Liver (tissue), 9 donors: ENCODE measurements around the gene GPX4. TPM values are rescaled to one million over a fixed set of nuclear protein-coding genes. Genes with fewer than 3 reads are reported as not detected.

Experiments used
- DNase-seq: peaks from one replicate; pipeline ENCODE4 v3.0.0-alpha.2; 2017; ENCODE audit warnings: low spot score
- H3K27ac ChIP-seq, 2 donors: one replicate each; pipeline ENCODE4 v1.7.0; 2013; ENCODE audit warnings: inconsistent platforms in 2 of 2, low read length in 2 of 2, control low read depth in 1 of 2, low read depth in 1 of 2, mild to moderate bottlenecking in 1 of 2
- H3K27me3 ChIP-seq, 4 donors: one replicate each; pipeline versions ENCODE4 v1.6.1 to v1.7.0; 2013; ENCODE audit warnings: low read length in 3 of 4, inconsistent platforms in 1 of 4, mild to moderate bottlenecking in 1 of 4, moderate library complexity in 1 of 4; ENCODE audit not compliant: control insufficient read depth in 4 of 4, insufficient read depth in 4 of 4
- H3K36me3 ChIP-seq, 4 donors: one replicate each; pipeline versions ENCODE4 v1.6.1 to v1.7.0; 2013; ENCODE audit warnings: low read length in 3 of 4, mild to moderate bottlenecking in 3 of 4, low read depth in 1 of 4, moderate library complexity in 1 of 4; ENCODE audit not compliant: control insufficient read depth in 4 of 4, insufficient read depth in 3 of 4
- H3K4me1 ChIP-seq, 4 donors: one replicate each; pipeline versions ENCODE4 v1.6.1 to v1.7.0; 2013; ENCODE audit warnings: low read length in 3 of 4, mild to moderate bottlenecking in 3 of 4, moderate library complexity in 1 of 4; ENCODE audit not compliant: control insufficient read depth in 4 of 4, insufficient read depth in 4 of 4
- H3K4me3 ChIP-seq, 3 donors: one replicate each; pipeline versions ENCODE4 v1.6.1 to v1.7.0; 2013; ENCODE audit warnings: low read length in 3 of 3, control low read depth in 1 of 3, low read depth in 1 of 3, mild to moderate bottlenecking in 1 of 3
- H3K9ac ChIP-seq, 2 donors: one replicate each; pipeline ENCODE4 v1.7.0; 2013; ENCODE audit warnings: low read length in 2 of 2, mild to moderate bottlenecking in 2 of 2, moderate library complexity in 2 of 2, control low read depth in 1 of 2, low read depth in 1 of 2
- H3K9me3 ChIP-seq, 4 donors: one replicate each; pipeline versions ENCODE4 v1.6.1 to v1.7.0; 2013; ENCODE audit warnings: low read length in 3 of 4; ENCODE audit not compliant: control insufficient read depth in 4 of 4
- EGR1 ChIP-seq, 2 donors: IDR thresholded peaks; 2 replicates each; pipeline ENCODE4 v1.6.1; 2016 to 2018; ENCODE audit warnings: antibody characterized with exemption in 2 of 2, low read depth in 2 of 2
- FOXA2 ChIP-seq: IDR thresholded peaks from 2 replicates; pipeline ENCODE4 v1.6.1; 2016; ENCODE audit warnings: antibody characterized with exemption
- GABPA ChIP-seq, 2 donors: IDR thresholded peaks in 1 of 2; conservative IDR thresholded peaks in 1 of 2; 2 replicates each; pipeline ENCODE4 v1.6.1; 2016; ENCODE audit warnings: antibody characterized with exemption in 2 of 2, mild to moderate bottlenecking in 1 of 2, moderate library complexity in 1 of 2
- HNF4A ChIP-seq, 2 donors: conservative IDR thresholded peaks; 2 replicates each; pipeline ENCODE4 v1.6.1; 2016; ENCODE audit warnings: antibody characterized with exemption in 2 of 2, mild to moderate bottlenecking in 2 of 2
- HNF4G ChIP-seq: IDR thresholded peaks from 2 replicates; pipeline ENCODE4 v1.6.1; 2016; ENCODE audit warnings: antibody characterized with exemption
- JUND ChIP-seq, 2 donors: IDR thresholded peaks; 2 replicates each; pipeline ENCODE4 v1.6.1; 2016; ENCODE audit warnings: antibody characterized with exemption in 2 of 2
- NR2F2 ChIP-seq: IDR thresholded peaks from 2 replicates; pipeline ENCODE4 v1.6.1; 2016; ENCODE audit warnings: antibody characterized with exemption
- RXRA ChIP-seq, 2 donors: IDR thresholded peaks; 2 replicates each; pipeline ENCODE4 v1.6.1; 2017 to 2018; ENCODE audit warnings: antibody characterized with exemption in 2 of 2, mild to moderate bottlenecking in 1 of 2
- SP1 ChIP-seq: IDR thresholded peaks from 2 replicates; pipeline ENCODE4 v1.6.1; 2018; ENCODE audit warnings: antibody characterized with exemption, mild to moderate bottlenecking
- TAF1 ChIP-seq: conservative IDR thresholded peaks from 2 replicates; pipeline ENCODE4 v1.6.1; 2016; ENCODE audit warnings: antibody characterized with exemption, mild to moderate bottlenecking
- YY1 ChIP-seq: IDR thresholded peaks from 2 replicates; pipeline ENCODE4 v1.6.1; 2016; ENCODE audit warnings: antibody characterized with exemption, mild to moderate bottlenecking
- WGBS: extraction: QIAGEN DNeasy Blood & Tissue Kit; methylation state at CpG from one replicate; pipeline ENCODE4 v1.1.7; 2013; 5-methylcytosine and 5-hydroxymethylcytosine counted together
- polyA plus RNA-seq, 2 donors: library from polyadenylated mRNA; stranded (reverse) in 1 of 2; unstranded in 1 of 2; fragments of 200-250 nt in 1 of 2; fragments of >200 nt in 1 of 2; fragmentation: Nextera tagmentation in 1 of 2; extraction: Ambion mirVana in 1 of 2; gene quantifications; one replicate each; pipeline versions ENCODE4 v1.2.1 to v1.2.3, GENCODE V29; 2013 to 2015
- total RNA-seq, 2 donors: library from RNA; depleted of rRNA; stranded (reverse); fragments of >200 nt; gene quantifications; one replicate each; pipeline ENCODE4 v1.2.3, GENCODE V29; 2014
- TF ChIP-seq, protein P1 (sequence below): IDR thresholded peaks from 2 replicates; pipeline ENCODE4 v1.6.1; 2016; ENCODE audit warnings: antibody characterized with exemption
- TF ChIP-seq, protein P2 (sequence below): IDR thresholded peaks from 2 replicates; pipeline ENCODE4 v1.6.1; 2016; ENCODE audit warnings: antibody characterized with exemption, mild to moderate bottlenecking
- TF ChIP-seq, protein P3 (sequence below): fragments of 150-350 bp; IDR thresholded peaks from 2 replicates; pipeline ENCODE4 v1.5.1; 2017; ENCODE audit warnings: improper control_type of control experiment, low read depth, low read length; ENCODE audit not compliant: missing input control
- TF ChIP-seq, protein P4 (sequence below): IDR thresholded peaks from 2 replicates; pipeline ENCODE4 v1.6.1; 2016; ENCODE audit warnings: antibody characterized with exemption
- donor health status: healthy.
- donor health status: healthy.
- donor health status: healthy.
- donor health status: healthy.
- donor health status: healthy.

Gene GPX4
- total and polyA plus RNA-seq, 4 donors: 122 to 558 (median 298) TPM

DNA sequence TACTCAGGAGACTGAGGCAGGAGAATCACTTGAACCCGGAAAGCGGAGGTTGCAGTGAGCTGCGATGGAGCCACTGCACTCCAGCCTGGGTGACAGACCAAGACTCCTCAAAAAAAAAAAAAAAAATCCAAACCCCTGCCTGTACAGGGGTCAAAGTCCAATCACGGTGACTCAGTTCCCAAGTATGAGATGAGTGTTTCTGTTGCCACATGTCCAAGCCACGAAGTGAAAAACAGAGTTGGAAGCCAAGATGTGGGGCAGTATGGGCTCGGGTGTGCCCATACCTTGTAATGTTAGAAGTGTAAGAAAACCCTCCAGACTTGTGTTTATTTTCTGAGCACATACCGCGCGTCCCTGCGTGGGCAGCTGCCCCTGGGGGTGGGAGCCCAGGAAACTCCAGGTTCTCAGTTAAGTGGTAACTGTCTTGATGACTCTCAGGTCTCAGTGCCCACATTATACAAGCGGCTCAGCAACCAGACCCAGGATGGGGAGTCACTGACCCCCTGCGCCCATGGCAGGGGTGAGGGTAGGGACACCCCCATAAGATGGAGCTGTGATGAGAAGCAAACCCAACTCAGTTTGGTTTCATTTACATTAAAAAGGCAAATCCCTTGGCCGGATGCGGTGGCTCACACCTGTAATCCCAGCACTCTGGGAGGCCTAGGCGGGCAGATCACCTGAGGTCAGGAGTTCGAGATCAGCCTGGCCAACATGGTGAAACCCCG lies 1.2 kb upstream of the GPX4 start:
- Histone ChIP-seq H3K4me3 (no peak overlapping the region), H3K27ac (peak overlapping the region; percentile 91), H3K9me3 (no peaks in the 10 kb centered on the region), H3K4me1 (peaks cover 21 to 60% (median 36%) of the 10 kb centered on the region in 4 donors), H3K36me3 (peaks cover 2 to 14% (median 8%) of the 10 kb centered on the region in 4 donors), H3K27me3 (no peaks in the 10 kb centered on the region), H3K9ac (peak overlapping the region in 1 of 2 donors; percentile 57)
- peak in 1 of 2 donors; percentile 10 for TF ChIP-seq EGR1 (IDR thresholded peaks at IDR 0.05; ENCODE audit: low read depth in 2 of 2)
- TF ChIP-seq JUND (IDR thresholded peaks at IDR 0.05): peak; percentile 88 to 93
- TF ChIP-seq HNF4A (conservative IDR thresholded peaks at IDR 0.05): peak; percentile 49 to 70
- TF ChIP-seq, protein P1, sequence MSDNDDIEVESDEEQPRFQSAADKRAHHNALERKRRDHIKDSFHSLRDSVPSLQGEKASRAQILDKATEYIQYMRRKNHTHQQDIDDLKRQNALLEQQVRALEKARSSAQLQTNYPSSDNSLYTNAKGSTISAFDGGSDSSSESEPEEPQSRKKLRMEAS: no peak
- WGBS: 70% methylated on average over 17 of the region's 17 CpGs
- no peak for DNase-seq

DNA sequence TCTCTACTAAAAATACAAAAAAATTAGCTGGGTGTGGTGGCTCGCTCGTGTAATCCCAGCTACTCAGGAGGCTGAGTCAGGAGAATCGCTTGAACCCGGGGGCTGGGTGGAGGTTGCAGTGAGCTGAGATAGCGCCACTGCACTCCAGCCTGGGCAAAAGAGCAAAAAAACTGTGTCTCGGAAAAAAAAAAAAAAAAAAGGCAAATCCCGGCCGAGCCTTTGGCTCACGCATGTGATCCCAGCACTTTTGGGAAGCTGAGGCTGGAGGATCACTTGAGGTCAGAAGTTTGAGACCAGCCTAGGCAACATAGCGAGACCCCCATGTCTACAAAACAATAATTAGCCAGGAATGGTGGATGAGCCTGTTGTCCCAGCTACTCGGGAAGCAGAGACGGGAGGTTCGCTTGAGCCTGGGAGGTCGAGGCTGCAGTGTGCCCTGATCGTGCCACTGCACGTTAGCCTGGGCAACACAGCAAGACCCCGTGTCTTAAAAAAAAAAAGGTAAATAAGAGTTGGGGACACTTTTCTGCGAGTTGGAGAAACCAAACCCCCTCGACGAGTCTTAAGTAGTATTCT lies 574 bp upstream of the GPX4 start:
- H3K36me3 ChIP-seq: peaks cover 2 to 14% (median 9%) of the 10 kb centered on the region in 4 donors
- H3K27ac ChIP-seq: peak overlapping the region; percentile 91
- H3K27me3 ChIP-seq: no peaks in the 10 kb centered on the region
- peaks cover 19 to 53% (median 32%) of the 10 kb centered on the region in 4 donors for H3K4me1 ChIP-seq
- TF ChIP-seq EGR1 (IDR thresholded peaks at IDR 0.05; ENCODE audit: low read depth in 2 of 2): no peak
- no peak for TF ChIP-seq TAF1
- TF ChIP-seq FOXA2: no peak
- TF ChIP-seq RXRA (IDR thresholded peaks at IDR 0.05): no peak
- TF ChIP-seq, protein P2, sequence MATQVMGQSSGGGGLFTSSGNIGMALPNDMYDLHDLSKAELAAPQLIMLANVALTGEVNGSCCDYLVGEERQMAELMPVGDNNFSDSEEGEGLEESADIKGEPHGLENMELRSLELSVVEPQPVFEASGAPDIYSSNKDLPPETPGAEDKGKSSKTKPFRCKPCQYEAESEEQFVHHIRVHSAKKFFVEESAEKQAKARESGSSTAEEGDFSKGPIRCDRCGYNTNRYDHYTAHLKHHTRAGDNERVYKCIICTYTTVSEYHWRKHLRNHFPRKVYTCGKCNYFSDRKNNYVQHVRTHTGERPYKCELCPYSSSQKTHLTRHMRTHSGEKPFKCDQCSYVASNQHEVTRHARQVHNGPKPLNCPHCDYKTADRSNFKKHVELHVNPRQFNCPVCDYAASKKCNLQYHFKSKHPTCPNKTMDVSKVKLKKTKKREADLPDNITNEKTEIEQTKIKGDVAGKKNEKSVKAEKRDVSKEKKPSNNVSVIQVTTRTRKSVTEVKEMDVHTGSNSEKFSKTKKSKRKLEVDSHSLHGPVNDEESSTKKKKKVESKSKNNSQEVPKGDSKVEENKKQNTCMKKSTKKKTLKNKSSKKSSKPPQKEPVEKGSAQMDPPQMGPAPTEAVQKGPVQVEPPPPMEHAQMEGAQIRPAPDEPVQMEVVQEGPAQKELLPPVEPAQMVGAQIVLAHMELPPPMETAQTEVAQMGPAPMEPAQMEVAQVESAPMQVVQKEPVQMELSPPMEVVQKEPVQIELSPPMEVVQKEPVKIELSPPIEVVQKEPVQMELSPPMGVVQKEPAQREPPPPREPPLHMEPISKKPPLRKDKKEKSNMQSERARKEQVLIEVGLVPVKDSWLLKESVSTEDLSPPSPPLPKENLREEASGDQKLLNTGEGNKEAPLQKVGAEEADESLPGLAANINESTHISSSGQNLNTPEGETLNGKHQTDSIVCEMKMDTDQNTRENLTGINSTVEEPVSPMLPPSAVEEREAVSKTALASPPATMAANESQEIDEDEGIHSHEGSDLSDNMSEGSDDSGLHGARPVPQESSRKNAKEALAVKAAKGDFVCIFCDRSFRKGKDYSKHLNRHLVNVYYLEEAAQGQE: no peak
- TF ChIP-seq JUND (IDR thresholded peaks at IDR 0.05): no peak
- TF ChIP-seq GABPA (IDR thresholded peaks at IDR 0.05 in 1 of 2, conservative IDR thresholded peaks at IDR 0.05 in 1 of 2): no peak
- no peak for TF ChIP-seq HNF4G
- no peak for TF ChIP-seq YY1
- TF ChIP-seq NR2F2: no peak
- TF ChIP-seq, protein P3, sequence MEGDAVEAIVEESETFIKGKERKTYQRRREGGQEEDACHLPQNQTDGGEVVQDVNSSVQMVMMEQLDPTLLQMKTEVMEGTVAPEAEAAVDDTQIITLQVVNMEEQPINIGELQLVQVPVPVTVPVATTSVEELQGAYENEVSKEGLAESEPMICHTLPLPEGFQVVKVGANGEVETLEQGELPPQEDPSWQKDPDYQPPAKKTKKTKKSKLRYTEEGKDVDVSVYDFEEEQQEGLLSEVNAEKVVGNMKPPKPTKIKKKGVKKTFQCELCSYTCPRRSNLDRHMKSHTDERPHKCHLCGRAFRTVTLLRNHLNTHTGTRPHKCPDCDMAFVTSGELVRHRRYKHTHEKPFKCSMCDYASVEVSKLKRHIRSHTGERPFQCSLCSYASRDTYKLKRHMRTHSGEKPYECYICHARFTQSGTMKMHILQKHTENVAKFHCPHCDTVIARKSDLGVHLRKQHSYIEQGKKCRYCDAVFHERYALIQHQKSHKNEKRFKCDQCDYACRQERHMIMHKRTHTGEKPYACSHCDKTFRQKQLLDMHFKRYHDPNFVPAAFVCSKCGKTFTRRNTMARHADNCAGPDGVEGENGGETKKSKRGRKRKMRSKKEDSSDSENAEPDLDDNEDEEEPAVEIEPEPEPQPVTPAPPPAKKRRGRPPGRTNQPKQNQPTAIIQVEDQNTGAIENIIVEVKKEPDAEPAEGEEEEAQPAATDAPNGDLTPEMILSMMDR: no peak
- TF ChIP-seq, protein P4, sequence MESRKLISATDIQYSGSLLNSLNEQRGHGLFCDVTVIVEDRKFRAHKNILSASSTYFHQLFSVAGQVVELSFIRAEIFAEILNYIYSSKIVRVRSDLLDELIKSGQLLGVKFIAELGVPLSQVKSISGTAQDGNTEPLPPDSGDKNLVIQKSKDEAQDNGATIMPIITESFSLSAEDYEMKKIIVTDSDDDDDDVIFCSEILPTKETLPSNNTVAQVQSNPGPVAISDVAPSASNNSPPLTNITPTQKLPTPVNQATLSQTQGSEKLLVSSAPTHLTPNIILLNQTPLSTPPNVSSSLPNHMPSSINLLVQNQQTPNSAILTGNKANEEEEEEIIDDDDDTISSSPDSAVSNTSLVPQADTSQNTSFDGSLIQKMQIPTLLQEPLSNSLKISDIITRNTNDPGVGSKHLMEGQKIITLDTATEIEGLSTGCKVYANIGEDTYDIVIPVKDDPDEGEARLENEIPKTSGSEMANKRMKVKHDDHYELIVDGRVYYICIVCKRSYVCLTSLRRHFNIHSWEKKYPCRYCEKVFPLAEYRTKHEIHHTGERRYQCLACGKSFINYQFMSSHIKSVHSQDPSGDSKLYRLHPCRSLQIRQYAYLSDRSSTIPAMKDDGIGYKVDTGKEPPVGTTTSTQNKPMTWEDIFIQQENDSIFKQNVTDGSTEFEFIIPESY: no peak
- TF ChIP-seq SP1: no peak
- no peak for TF ChIP-seq HNF4A (conservative IDR thresholded peaks at IDR 0.05)
- TF ChIP-seq, protein P1: no peak
- H3K4me3 ChIP-seq: peak overlapping the region in 1 of 3 donors; percentile 35
- H3K9ac ChIP-seq: peak overlapping the region; percentile 63 to 86
- no peaks in the 10 kb centered on the region for H3K9me3 ChIP-seq
- DNase-seq: no peak
- WGBS: 35% methylated on average over 20 of the region's 20 CpGs
